Aorta (tissue), 5 donors: ENCODE results near the gene PARD3. TPM values are rescaled to one million over a fixed set of nuclear protein-coding genes. Genes with fewer than 3 reads are reported as not detected.

Experiments used
- ATAC-seq: fragments of 200-7000 bp; cut with Tn5 transposase; one replicate; pipeline ENCODE4 v1.9.1; 2022; ENCODE audit warnings: moderate library complexity; ENCODE audit not compliant: low FRiP score
- DNase-seq, 2 donors: peaks; one replicate each; pipeline ENCODE4 v3.0.0-alpha.2; 2020
- H3K27ac ChIP-seq, 2 donors: one replicate each; pipeline ENCODE4 v1.5.1; 2013; ENCODE audit warnings: low read length in 2 of 2, mild to moderate bottlenecking in 2 of 2, moderate library complexity in 2 of 2, control low read depth in 1 of 2, inconsistent platforms in 1 of 2, low read depth in 1 of 2
- H3K27me3 ChIP-seq, 2 donors: one replicate each; pipeline ENCODE4 v1.6.1; 2013; ENCODE audit warnings: control low read depth in 1 of 2, low read length in 1 of 2, mild to moderate bottlenecking in 1 of 2, moderate library complexity in 1 of 2; ENCODE audit not compliant: insufficient read depth in 2 of 2, control insufficient read depth in 1 of 2
- H3K36me3 ChIP-seq, 2 donors: one replicate each; pipeline ENCODE4 v1.6.1; 2013; ENCODE audit warnings: control low read depth in 1 of 2, low read length in 1 of 2, mild to moderate bottlenecking in 1 of 2; ENCODE audit not compliant: insufficient read depth in 2 of 2, control insufficient read depth in 1 of 2
- H3K4me1 ChIP-seq, 2 donors: one replicate each; pipeline ENCODE4 v1.6.1; 2013; ENCODE audit warnings: low read length in 2 of 2, control low read depth in 1 of 2, mild to moderate bottlenecking in 1 of 2, moderate library complexity in 1 of 2; ENCODE audit not compliant: insufficient read depth in 2 of 2, control insufficient read depth in 1 of 2
- H3K4me3 ChIP-seq, 2 donors: one replicate each; pipeline ENCODE4 v1.5.1; 2013; ENCODE audit warnings: low read length in 2 of 2, control low read depth in 1 of 2, mild to moderate bottlenecking in 1 of 2
- H3K9me3 ChIP-seq: one replicate; pipeline ENCODE4 v1.6.1; 2013; ENCODE audit warnings: mild to moderate bottlenecking, low read length; ENCODE audit not compliant: control insufficient read depth
- WGBS, 2 donors: extraction: QIAGEN DNeasy Blood & Tissue Kit; methylation state at CpG; one replicate each; pipeline ENCODE4 v1.1.7; 2013; 5-methylcytosine and 5-hydroxymethylcytosine counted together
- intact Hi-C, 2 donors: fragments of 100-400 bp; cut with DNase I; formaldehyde crosslinking; loops; one replicate each; pipeline versions ENCODE4 v1.14.2 to v1.15.0; 2022
- polyA plus RNA-seq, 2 donors: library from polyadenylated mRNA; stranded (reverse); fragments of 200-250 nt; gene quantifications; one replicate each; pipeline ENCODE4 v1.2.3, GENCODE V29; 2013
- total RNA-seq, 2 donors: library from RNA; stranded (reverse); fragmentation: NEBNext Ultra II Directional; extraction: Animal tissue kit (Norgen Biotek cat#: 25700); gene quantifications; one replicate each; pipeline ENCODE4 v1.2.1, GENCODE V29; 2021
- donor health status: healthy with polysubstance abuse.
- donor health status: Bipolar disorder and iron deficiency.
- donor health status: DM: no; HTN: no; CAD: no.
- donor health status: DM: no; HTN: no; CAD: no.
- donor health status: DM: yes; HTN: yes; CAD: no.

Gene PARD3
- total and polyA plus RNA-seq, 4 donors = 6.4 to 33.0 (median 28.7) TPM

- ATAC-seq (no peak), DNase-seq (no peak)
- Histone ChIP-seq H3K27ac (no peak overlapping the region), H3K4me3 (no peak overlapping the region), H3K4me1 (peaks cover 0 to 4% of the 10 kb centered on the region in 2 donors), H3K36me3 (no peaks in the 10 kb centered on the region), H3K9me3 (no peaks in the 10 kb centered on the region), H3K27me3 (no peaks in the 10 kb centered on the region)
- 97 to 98% methylated on average over 9 of the region's 9 CpGs for WGBS, 2 donors
- intact Hi-C loops = no loop called here
Measured at GRCh38 chr10:34549953-34550352, 265.1 kb downstream of the PARD3 start.

GRCh38 chr10:34549001-34549400 lies 266.1 kb downstream of the PARD3 start:
- H3K4me3 ChIP-seq = no peak overlapping the region
- intact Hi-C loops = no loop called here
- peaks cover 0 to 4% of the 10 kb centered on the region in 2 donors for H3K4me1 ChIP-seq
- no peak overlapping the region for H3K27ac ChIP-seq
- WGBS, 2 donors = 96 to 97% methylated on average over 3 of the region's 3 CpGs
- H3K36me3 ChIP-seq = no peaks in the 10 kb centered on the region
- no peaks in the 10 kb centered on the region for H3K27me3 ChIP-seq
- H3K9me3 ChIP-seq = no peaks in the 10 kb centered on the region
- ATAC-seq = no peak
- DNase-seq = no peak

- H3K4me1 ChIP-seq = peaks cover 0 to 4% of the 10 kb centered on the region in 2 donors
- intact Hi-C loops = no loop called here
- no peak overlapping the region for H3K4me3 ChIP-seq
- DNase-seq = no peak
- 24 to 36% methylated on average over 4 of the region's 4 CpGs for WGBS, 2 donors
- no peak overlapping the region for H3K27ac ChIP-seq
- H3K9me3 ChIP-seq = no peaks in the 10 kb centered on the region
- no peak for ATAC-seq
- no peaks in the 10 kb centered on the region for H3K27me3 ChIP-seq
- H3K36me3 ChIP-seq = no peaks in the 10 kb centered on the region
Measured at GRCh38 chr10:34548466-34548865, 266.6 kb downstream of the PARD3 start.

GRCh38 chr10:34547695-34548094 lies 267.4 kb downstream of the PARD3 start:
- Histone ChIP-seq H3K27ac (no peak overlapping the region), H3K9me3 (no peaks in the 10 kb centered on the region), H3K36me3 (no peaks in the 10 kb centered on the region), H3K27me3 (no peaks in the 10 kb centered on the region), H3K4me3 (no peak overlapping the region), H3K4me1 (peaks cover 0 to 4% of the 10 kb centered on the region in 2 donors)
- intact Hi-C loops = no loop called here
- ATAC-seq = no peak
- no peak for DNase-seq
- 94 to 96% methylated on average over 2 of the region's 2 CpGs for WGBS, 2 donors

- intact Hi-C loops = no loop called here
- H3K36me3 ChIP-seq = no peaks in the 10 kb centered on the region
Measured at GRCh38 chr10:34547291-34547690, 267.8 kb downstream of the PARD3 start.

GRCh38 chr10:34544400-34544799 lies 270.7 kb downstream of the PARD3 start:
- H3K27ac ChIP-seq = no peak overlapping the region
- intact Hi-C loops = no loop called here
- ATAC-seq (no peak), DNase-seq (no peak)
- no peaks in the 10 kb centered on the region for H3K36me3 ChIP-seq
- H3K27me3 ChIP-seq = no peaks in the 10 kb centered on the region
- H3K4me1 ChIP-seq = peaks cover 0 to 4% of the 10 kb centered on the region in 2 donors
- no peaks in the 10 kb centered on the region for H3K9me3 ChIP-seq
- H3K4me3 ChIP-seq = no peak overlapping the region

More at GRCh38 chr10:34547291-34547690, 267.8 kb downstream of the PARD3 start:
- Histone ChIP-seq H3K4me1 (peaks cover 0 to 4% of the 10 kb centered on the region in 2 donors), H3K4me3 (no peak overlapping the region), H3K9me3 (no peaks in the 10 kb centered on the region), H3K27ac (no peak overlapping the region), H3K27me3 (no peaks in the 10 kb centered on the region)
- no peak for ATAC-seq
- 67 to 72% methylated on average over 5 of the region's 5 CpGs for WGBS, 2 donors
- no peak for DNase-seq

- ATAC-seq = no peak
Measured at GRCh38 chr10:34543716-34544115, 271.4 kb downstream of the PARD3 start.

GRCh38 chr10:34540492-34540891 lies 274.6 kb downstream of the PARD3 start:
- no peak for DNase-seq
- no peak overlapping the region for H3K4me3 ChIP-seq
- ATAC-seq = no peak
- H3K27me3 ChIP-seq = no peaks in the 10 kb centered on the region
- WGBS, 2 donors = 94 to 95% methylated on average over 7 of the region's 7 CpGs
- H3K27ac ChIP-seq = no peak overlapping the region
- H3K9me3 ChIP-seq = no peaks in the 10 kb centered on the region
- H3K36me3 ChIP-seq = no peaks in the 10 kb centered on the region
- intact Hi-C loops = no loop called here
- peaks cover 0 to 4% of the 10 kb centered on the region in 2 donors for H3K4me1 ChIP-seq

More at GRCh38 chr10:34543716-34544115, 271.4 kb downstream of the PARD3 start:
- H3K4me3 ChIP-seq = no peak overlapping the region
- peaks cover 0 to 4% of the 10 kb centered on the region in 2 donors for H3K4me1 ChIP-seq
- no peak overlapping the region for H3K27ac ChIP-seq
- no peak for DNase-seq
- no peaks in the 10 kb centered on the region for H3K9me3 ChIP-seq
- WGBS, 2 donors = 85 to 90% methylated on average over 2 of the region's 2 CpGs
- no peaks in the 10 kb centered on the region for H3K36me3 ChIP-seq
- intact Hi-C loops = no loop called here
- H3K27me3 ChIP-seq = no peaks in the 10 kb centered on the region

GRCh38 chr10:34539533-34540315 lies 275.4 kb downstream of the PARD3 start:
- H3K27me3 ChIP-seq = no peaks in the 10 kb centered on the region
- 81 to 86% methylated on average over 13 of the region's 13 CpGs for WGBS, 2 donors
- no peaks in the 10 kb centered on the region for H3K9me3 ChIP-seq
- DNase-seq (no peak), ATAC-seq (peak; percentile 76)
- no peak overlapping the region for H3K4me3 ChIP-seq
- intact Hi-C loops = no loop called here
- H3K36me3 ChIP-seq = no peaks in the 10 kb centered on the region
- H3K4me1 ChIP-seq = peaks cover 0 to 4% of the 10 kb centered on the region in 2 donors
- no peak overlapping the region for H3K27ac ChIP-seq
